ENCODE results near the gene EME1.

The EME1 gene

DNA sequence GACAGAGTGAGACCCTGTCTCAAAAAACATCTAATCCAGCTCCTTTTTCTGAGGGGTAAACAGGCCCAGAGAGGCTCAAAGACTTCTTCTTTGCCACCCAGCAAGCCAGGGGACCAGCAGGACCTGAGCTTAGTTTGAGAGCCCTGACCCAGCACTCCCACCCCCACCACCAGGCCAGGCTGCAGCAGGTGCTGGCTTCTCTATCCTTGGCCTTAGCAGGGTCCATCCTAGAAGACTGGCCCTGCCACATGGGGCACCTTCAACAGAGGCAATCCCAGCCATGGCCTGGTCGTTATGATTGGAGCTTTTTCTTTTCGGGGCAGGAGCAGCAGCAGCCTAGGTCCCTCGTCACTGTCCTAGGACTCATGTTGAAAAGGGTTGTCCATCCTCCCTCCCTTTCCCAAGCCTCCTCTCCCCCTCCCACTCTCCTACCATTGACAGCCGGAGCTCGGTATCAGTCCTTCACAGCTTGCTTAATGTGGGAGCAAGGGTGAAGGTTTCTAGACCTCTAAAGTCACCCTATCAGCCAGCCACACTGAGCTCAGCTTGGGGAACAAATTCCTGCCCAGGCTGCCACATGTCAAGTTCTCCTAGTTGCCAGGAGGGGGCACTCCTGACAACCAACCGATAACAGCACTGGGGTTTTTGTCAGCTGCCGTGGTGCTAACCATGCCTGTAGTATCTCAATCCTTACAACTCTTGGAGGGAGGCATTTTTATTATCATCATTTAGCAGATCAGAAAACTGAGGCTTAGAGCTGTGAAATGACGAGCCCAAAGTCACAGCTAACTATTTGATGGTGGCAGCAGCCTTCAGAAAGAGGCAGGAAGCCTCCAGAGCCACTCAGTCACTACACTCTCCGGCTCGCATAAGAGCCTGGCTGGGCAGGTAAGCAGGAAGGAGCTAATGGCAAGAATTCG, 11.2 kb upstream of the EME1 start:
- TF ChIP-seq, protein P1, sequence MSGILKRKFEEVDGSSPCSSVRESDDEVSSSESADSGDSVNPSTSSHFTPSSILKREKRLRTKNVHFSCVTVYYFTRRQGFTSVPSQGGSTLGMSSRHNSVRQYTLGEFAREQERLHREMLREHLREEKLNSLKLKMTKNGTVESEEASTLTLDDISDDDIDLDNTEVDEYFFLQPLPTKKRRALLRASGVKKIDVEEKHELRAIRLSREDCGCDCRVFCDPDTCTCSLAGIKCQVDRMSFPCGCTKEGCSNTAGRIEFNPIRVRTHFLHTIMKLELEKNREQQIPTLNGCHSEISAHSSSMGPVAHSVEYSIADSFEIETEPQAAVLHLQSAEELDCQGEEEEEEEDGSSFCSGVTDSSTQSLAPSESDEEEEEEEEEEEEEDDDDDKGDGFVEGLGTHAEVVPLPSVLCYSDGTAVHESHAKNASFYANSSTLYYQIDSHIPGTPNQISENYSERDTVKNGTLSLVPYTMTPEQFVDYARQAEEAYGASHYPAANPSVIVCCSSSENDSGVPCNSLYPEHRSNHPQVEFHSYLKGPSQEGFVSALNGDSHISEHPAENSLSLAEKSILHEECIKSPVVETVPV (CRISPR knock-in tag; IDR thresholded peaks at IDR 0.05) = 0 out of 2 replicates have a peak, but pooled peaks have one; percentile 18
- TF ChIP-seq SNAI2 (CRISPR knock-in tag; IDR thresholded peaks at IDR 0.05) (no peak), ZNF8 (CRISPR knock-in tag; IDR thresholded peaks at IDR 0.05) (no peak), PPARA (CRISPR knock-in tag; IDR thresholded peaks at IDR 0.05; ENCODE audit: borderline replicate concordance) (no peak)
- ATAC-seq = peak; percentile 71

DNA sequence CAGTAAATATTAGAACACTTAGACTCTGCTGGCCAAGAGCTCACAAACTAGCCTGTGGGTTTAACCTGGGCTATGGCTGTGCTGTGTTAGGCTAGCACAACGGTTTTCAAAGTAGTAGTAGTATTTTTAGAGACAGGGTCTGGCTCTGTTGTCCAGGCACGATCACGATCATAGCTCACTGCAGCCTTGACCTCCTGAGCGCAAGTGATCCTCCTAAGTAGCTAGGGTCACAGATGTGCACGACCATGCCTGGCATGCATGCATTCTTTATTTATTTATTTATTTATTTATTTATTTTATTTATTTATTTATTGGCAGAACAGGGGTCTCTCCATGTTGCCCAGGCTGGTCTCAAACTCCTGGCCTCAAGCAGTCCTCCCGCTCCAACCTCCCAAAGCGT, 10.4 kb upstream of the EME1 start:
- no peak for TF ChIP-seq ARNTL (CRISPR knock-in tag; IDR thresholded peaks at IDR 0.05; ENCODE audit: borderline replicate concordance, low read depth)
- no peak for TF ChIP-seq CSDC2 (CRISPR knock-in tag; IDR thresholded peaks at IDR 0.05)
- no peak for TF ChIP-seq TOX (CRISPR knock-in tag; IDR thresholded peaks at IDR 0.05; ENCODE audit: borderline replicate concordance)
- TF ChIP-seq BACH2 (CRISPR knock-in tag; IDR thresholded peaks at IDR 0.05; ENCODE audit: borderline replicate concordance) = no peak
- TF ChIP-seq ESRRG (CRISPR knock-in tag; IDR thresholded peaks at IDR 0.05) = no peak
- no peak for TF ChIP-seq ZC3H10 (CRISPR knock-in tag; IDR thresholded peaks at IDR 0.05)
- TF ChIP-seq, protein P1 (CRISPR knock-in tag; IDR thresholded peaks at IDR 0.05) = no peak
- no peak for TF ChIP-seq SNAI2 (CRISPR knock-in tag; IDR thresholded peaks at IDR 0.05)
- no peak for TF ChIP-seq ZFP3 (CRISPR knock-in tag; IDR thresholded peaks at IDR 0.05)
- TF ChIP-seq ISL1 (CRISPR knock-in tag; IDR thresholded peaks at IDR 0.05) = no peak
- TF ChIP-seq, protein P2, sequence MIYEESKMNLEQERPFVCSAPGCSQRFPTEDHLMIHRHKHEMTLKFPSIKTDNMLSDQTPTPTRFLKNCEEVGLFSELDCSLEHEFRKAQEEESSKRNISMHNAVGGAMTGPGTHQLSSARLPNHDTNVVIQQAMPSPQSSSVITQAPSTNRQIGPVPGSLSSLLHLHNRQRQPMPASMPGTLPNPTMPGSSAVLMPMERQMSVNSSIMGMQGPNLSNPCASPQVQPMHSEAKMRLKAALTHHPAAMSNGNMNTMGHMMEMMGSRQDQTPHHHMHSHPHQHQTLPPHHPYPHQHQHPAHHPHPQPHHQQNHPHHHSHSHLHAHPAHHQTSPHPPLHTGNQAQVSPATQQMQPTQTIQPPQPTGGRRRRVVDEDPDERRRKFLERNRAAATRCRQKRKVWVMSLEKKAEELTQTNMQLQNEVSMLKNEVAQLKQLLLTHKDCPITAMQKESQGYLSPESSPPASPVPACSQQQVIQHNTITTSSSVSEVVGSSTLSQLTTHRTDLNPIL (CRISPR knock-in tag; IDR thresholded peaks at IDR 0.05; ENCODE audit: low read depth) = no peak
- TF ChIP-seq ZNF565 (CRISPR knock-in tag; conservative IDR thresholded peaks at IDR 0.05; ENCODE audit: low read depth) = no peak
- no peak for TF ChIP-seq TCF4 (CRISPR knock-in tag; IDR thresholded peaks at IDR 0.05; ENCODE audit: borderline replicate concordance)
- no peak for ATAC-seq

DNA sequence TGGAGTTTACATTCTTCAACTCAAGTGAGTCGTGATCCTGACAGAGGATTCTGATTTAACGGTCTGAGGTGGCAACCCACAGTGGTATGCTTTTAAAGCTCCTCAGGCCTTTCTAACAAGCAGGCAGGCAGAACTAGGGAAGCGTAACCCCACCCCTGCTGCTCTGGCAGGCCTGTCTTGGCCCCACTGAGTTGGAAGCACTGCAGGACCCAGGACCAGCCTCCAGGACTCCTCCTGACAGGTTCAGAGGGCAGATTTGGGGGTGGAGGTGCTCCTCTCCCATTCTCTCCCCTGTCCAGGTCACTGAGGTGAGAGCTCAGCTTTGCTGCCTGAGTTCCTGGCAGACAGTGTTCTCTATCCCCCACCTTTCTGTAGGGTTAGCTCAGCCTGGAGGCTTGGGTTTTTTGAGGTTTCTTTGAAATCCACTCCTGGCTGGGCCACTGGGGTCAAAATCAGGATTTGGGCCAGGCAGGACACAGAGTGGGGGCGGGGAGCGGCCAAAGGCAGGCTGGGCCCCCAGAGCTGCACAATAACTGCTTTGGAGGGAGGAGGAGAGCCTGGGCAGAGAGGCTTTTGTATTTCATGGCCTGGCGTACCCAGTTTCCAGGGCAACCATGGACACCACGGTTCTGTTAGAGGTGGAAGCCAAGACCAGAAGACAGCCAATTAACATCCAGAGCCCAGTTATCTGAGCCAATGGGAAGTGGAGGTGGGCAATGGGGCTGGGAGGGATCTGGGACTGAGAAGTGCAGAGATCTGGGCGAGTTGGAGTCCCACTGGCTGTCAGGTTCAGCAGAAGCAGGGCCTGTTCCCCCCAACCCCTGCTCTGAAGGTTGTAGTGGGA, 9.6 kb upstream of the EME1 start:
- TF ChIP-seq ARNTL (CRISPR knock-in tag; IDR thresholded peaks at IDR 0.05; ENCODE audit: borderline replicate concordance, low read depth) (no peak), ZC3H10 (CRISPR knock-in tag; IDR thresholded peaks at IDR 0.05) (no peak), ZNF565 (CRISPR knock-in tag; conservative IDR thresholded peaks at IDR 0.05; ENCODE audit: low read depth) (no peak), GLIS3 (CRISPR knock-in tag; IDR thresholded peaks at IDR 0.05) (no peak), ZNF8 (CRISPR knock-in tag; IDR thresholded peaks at IDR 0.05) (no peak), RARB (CRISPR knock-in tag; IDR thresholded peaks at IDR 0.05) (no peak), SNAI2 (CRISPR knock-in tag; IDR thresholded peaks at IDR 0.05) (no peak), OSR1 (CRISPR knock-in tag; IDR thresholded peaks at IDR 0.05) (no peak), TCF4 (CRISPR knock-in tag; IDR thresholded peaks at IDR 0.05; ENCODE audit: borderline replicate concordance) (no peak), ZFP3 (CRISPR knock-in tag; IDR thresholded peaks at IDR 0.05) (no peak), ISL1 (CRISPR knock-in tag; IDR thresholded peaks at IDR 0.05) (no peak), TOX (CRISPR knock-in tag; IDR thresholded peaks at IDR 0.05; ENCODE audit: borderline replicate concordance) (no peak)
- TF ChIP-seq, protein P3, sequence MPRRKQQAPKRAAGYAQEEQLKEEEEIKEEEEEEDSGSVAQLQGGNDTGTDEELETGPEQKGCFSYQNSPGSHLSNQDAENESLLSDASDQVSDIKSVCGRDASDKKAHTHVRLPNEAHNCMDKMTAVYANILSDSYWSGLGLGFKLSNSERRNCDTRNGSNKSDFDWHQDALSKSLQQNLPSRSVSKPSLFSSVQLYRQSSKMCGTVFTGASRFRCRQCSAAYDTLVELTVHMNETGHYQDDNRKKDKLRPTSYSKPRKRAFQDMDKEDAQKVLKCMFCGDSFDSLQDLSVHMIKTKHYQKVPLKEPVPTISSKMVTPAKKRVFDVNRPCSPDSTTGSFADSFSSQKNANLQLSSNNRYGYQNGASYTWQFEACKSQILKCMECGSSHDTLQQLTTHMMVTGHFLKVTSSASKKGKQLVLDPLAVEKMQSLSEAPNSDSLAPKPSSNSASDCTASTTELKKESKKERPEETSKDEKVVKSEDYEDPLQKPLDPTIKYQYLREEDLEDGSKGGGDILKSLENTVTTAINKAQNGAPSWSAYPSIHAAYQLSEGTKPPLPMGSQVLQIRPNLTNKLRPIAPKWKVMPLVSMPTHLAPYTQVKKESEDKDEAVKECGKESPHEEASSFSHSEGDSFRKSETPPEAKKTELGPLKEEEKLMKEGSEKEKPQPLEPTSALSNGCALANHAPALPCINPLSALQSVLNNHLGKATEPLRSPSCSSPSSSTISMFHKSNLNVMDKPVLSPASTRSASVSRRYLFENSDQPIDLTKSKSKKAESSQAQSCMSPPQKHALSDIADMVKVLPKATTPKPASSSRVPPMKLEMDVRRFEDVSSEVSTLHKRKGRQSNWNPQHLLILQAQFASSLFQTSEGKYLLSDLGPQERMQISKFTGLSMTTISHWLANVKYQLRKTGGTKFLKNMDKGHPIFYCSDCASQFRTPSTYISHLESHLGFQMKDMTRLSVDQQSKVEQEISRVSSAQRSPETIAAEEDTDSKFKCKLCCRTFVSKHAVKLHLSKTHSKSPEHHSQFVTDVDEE (CRISPR knock-in tag; IDR thresholded peaks at IDR 0.05) = no peak
- TF ChIP-seq, protein P4, sequence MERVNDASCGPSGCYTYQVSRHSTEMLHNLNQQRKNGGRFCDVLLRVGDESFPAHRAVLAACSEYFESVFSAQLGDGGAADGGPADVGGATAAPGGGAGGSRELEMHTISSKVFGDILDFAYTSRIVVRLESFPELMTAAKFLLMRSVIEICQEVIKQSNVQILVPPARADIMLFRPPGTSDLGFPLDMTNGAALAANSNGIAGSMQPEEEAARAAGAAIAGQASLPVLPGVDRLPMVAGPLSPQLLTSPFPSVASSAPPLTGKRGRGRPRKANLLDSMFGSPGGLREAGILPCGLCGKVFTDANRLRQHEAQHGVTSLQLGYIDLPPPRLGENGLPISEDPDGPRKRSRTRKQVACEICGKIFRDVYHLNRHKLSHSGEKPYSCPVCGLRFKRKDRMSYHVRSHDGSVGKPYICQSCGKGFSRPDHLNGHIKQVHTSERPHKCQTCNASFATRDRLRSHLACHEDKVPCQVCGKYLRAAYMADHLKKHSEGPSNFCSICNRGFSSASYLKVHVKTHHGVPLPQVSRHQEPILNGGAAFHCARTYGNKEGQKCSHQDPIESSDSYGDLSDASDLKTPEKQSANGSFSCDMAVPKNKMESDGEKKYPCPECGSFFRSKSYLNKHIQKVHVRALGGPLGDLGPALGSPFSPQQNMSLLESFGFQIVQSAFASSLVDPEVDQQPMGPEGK (CRISPR knock-in tag; IDR thresholded peaks at IDR 0.05; ENCODE audit: borderline replicate concordance) = no peak
- TF ChIP-seq, protein P2 (CRISPR knock-in tag; IDR thresholded peaks at IDR 0.05; ENCODE audit: low read depth) = no peak
- ATAC-seq = peak; percentile 48
